ENCODE measurements around the gene TRPC3. TPM values are rescaled to one million over a fixed set of nuclear protein-coding genes. Genes with fewer than 3 reads are reported as not detected.

TRPC3 gene
- total and polyA plus RNA-seq, 7 donors = 0.04 to 0.15 (median 0.08) TPM; not detected in 1

- Histone ChIP-seq H3K4me1 (no peaks in the 10 kb centered on the region), H3K9me3 (no peaks in the 10 kb centered on the region), H3K36me3 (ENCODE audit: insufficient read depth in 1 of 2, low read depth in 1 of 2) (no peaks in the 10 kb centered on the region), H3K4me3 (no peak overlapping the region), H3K27ac (no peak overlapping the region), H3K27me3 (ENCODE audit: insufficient read depth in 3 of 3, low read length in 2 of 3) (peaks cover 0 to 3% (median 0%) of the 10 kb centered on the region in 3 donors)
- DNase-seq (no peak), ATAC-seq (no peak)
- TF ChIP-seq CTCF (IDR thresholded peaks at IDR 0.05) = no peak
- intact Hi-C loops (cut with DNase I) = no loop called here
- 72 to 98% (median 90%) methylated on average over 2 of the region's 2 CpGs for WGBS, 3 donors
Measured at GRCh38 chr4:121875652-121876051, 76.2 kb downstream of the TRPC3 start.

- no peak overlapping the region for H3K27ac ChIP-seq
- H3K4me3 ChIP-seq = no peak overlapping the region
- H3K9me3 ChIP-seq = no peaks in the 10 kb centered on the region
- no peak for TF ChIP-seq CTCF (IDR thresholded peaks at IDR 0.05)
- intact Hi-C loops (cut with DNase I) = loop anchor here in 1 of 2 donors (5.0 kb wide), 1 partner anchor 46 kb away; no protein-coding TSS in a partner anchor
- no peak for DNase-seq
- 39 to 46% (median 43%) methylated on average over 3 of the region's 3 CpGs for WGBS, 3 donors
- ATAC-seq = no peak
- H3K36me3 ChIP-seq (ENCODE audit: insufficient read depth in 1 of 2, low read depth in 1 of 2) = no peaks in the 10 kb centered on the region
- peaks cover 0 to 3% (median 0%) of the 10 kb centered on the region in 3 donors for H3K27me3 ChIP-seq (ENCODE audit: insufficient read depth in 3 of 3, low read length in 2 of 3)
- H3K4me1 ChIP-seq = peaks cover 8% of the 10 kb centered on the region
Measured at GRCh38 chr4:121873604-121874003, 78.3 kb downstream of the TRPC3 start.

- Histone ChIP-seq H3K36me3 (ENCODE audit: insufficient read depth in 1 of 2, low read depth in 1 of 2) (peaks cover 0 to 12% of the 10 kb centered on the region in 2 donors), H3K27me3 (ENCODE audit: insufficient read depth in 3 of 3, low read length in 2 of 3) (no peaks in the 10 kb centered on the region), H3K9me3 (no peaks in the 10 kb centered on the region), H3K4me1 (peaks cover 8% of the 10 kb centered on the region), H3K27ac (peak within 1 kb of the TSS; percentile 75), H3K4me3 (peak within 1 kb of the TSS; percentile 89)
- peak; percentile 97 to 98 for DNase-seq
- WGBS, 3 donors = 0 to 1% (median 1%) methylated on average over 54 to 58 of the region's 58 CpGs
- intact Hi-C loops (cut with DNase I) = loop anchor here (5.0 kb wide), 2 partner anchors 43 to 48 kb away; partner anchors contain the start of gene CCNA2 (in 1 of the 2)
- TF ChIP-seq CTCF (IDR thresholded peaks at IDR 0.05) = no peak
- peak; percentile 99 to 100 (median 100) for ATAC-seq
Measured at GRCh38 chr4:121869841-121870822, 81.7 kb downstream of the TRPC3 start, which contains the start of gene BBS7. Gene BBS7 (minus strand): TSS chr4:121870474. CDS start chr4:121870313, 161 bp downstream.

- H3K4me3 ChIP-seq = no peak overlapping the region
- no peaks in the 10 kb centered on the region for H3K27me3 ChIP-seq (ENCODE audit: insufficient read depth in 3 of 3, low read length in 2 of 3)
- WGBS, 3 donors = 80 to 84% (median 82%) methylated on average over 7 of the region's 7 CpGs
- no peaks in the 10 kb centered on the region for H3K4me1 ChIP-seq
- peaks cover 0 to 58% of the 10 kb centered on the region in 2 donors for H3K36me3 ChIP-seq (ENCODE audit: insufficient read depth in 1 of 2, low read depth in 1 of 2)
- ATAC-seq (no peak), DNase-seq (no peak)
- H3K9me3 ChIP-seq = no peaks in the 10 kb centered on the region
- H3K27ac ChIP-seq = no peak overlapping the region
- intact Hi-C loops (cut with DNase I) = no loop called here
- TF ChIP-seq CTCF (IDR thresholded peaks at IDR 0.05) = no peak
Measured at GRCh38 chr4:121863799-121864198, 88.1 kb downstream of the TRPC3 start.

Measured in psoas muscle (tissue), 8 donors.